Tibial nerve (tissue), 4 donors: ENCODE data around the gene DIAPH1. TPM values are rescaled to one million over a fixed set of nuclear protein-coding genes. Genes with fewer than 3 reads are reported as not detected.
A peak's percentile ranks its signal among the peaks of the same experiment; 100 is the strongest.

ENCODE experiments used
- DNase-seq, 2 donors: peaks; one replicate each; pipeline ENCODE4 v3.0.0-alpha.2; 2019; ENCODE audit warnings: low spot score in 2 of 2
- H3K27ac ChIP-seq, 4 donors: fragments of 200-600 bp; sonication (generic) in 3 of 4; one replicate each; pipeline ENCODE4 v1.5.1; 2017 to 2019; ENCODE audit warnings: mild to moderate bottlenecking in 1 of 4
- H3K27me3 ChIP-seq, 2 donors: fragments of 200-600 bp; sonication (generic) in 1 of 2; one replicate each; pipeline versions ENCODE4 v1.5.1 to v1.6.0; 2017 to 2019
- H3K36me3 ChIP-seq, 3 donors: fragments of 200-600 bp; sonication (generic); one replicate each; pipeline ENCODE4 v1.5.1; 2018 to 2019
- H3K4me1 ChIP-seq, 4 donors: fragments of 200-600 bp; sonication (generic) in 3 of 4; one replicate each; pipeline ENCODE4 v1.5.1; 2017 to 2019
- H3K4me3 ChIP-seq, 4 donors: fragments of 200-600 bp; sonication (generic) in 3 of 4; one replicate each; pipeline ENCODE4 v1.5.1; 2017 to 2019; ENCODE audit warnings: mild to moderate bottlenecking in 1 of 4, moderate library complexity in 1 of 4
- H3K9me3 ChIP-seq, 4 donors: fragments of 200-600 bp; sonication (generic) in 3 of 4; one replicate each; pipeline ENCODE4 v1.5.1; 2017 to 2019
- EP300 ChIP-seq, 2 donors: sonication (generic); formaldehyde crosslinking; IDR thresholded peaks; one replicate each; pipeline ENCODE4 v1.6.1; 2017; ENCODE audit warnings: antibody characterized with exemption in 2 of 2, mild to moderate bottlenecking in 1 of 2
- POLR2A ChIP-seq, 2 donors: fragments of 450-650 bp; IDR thresholded peaks; one replicate each; pipeline ENCODE4 v1.6.1; 2017; ENCODE audit warnings: antibody characterized with exemption in 2 of 2, mild to moderate bottlenecking in 2 of 2, moderate library complexity in 2 of 2
- WGBS, 2 donors: methylation state at CpG; one replicate each; pipeline ENCODE4 v1.1.5; 2018; 5-methylcytosine and 5-hydroxymethylcytosine counted together
- total RNA-seq, 4 donors: library from RNA; depleted of rRNA; stranded (reverse); fragments of >200 nt; gene quantifications; one replicate each; pipeline ENCODE4 v1.1.0, GENCODE V29; 2016
- TF ChIP-seq, protein P1 (sequence below), 5 experiments: fragments of 200-600 bp in 3 of 5; fragments of 450-650 bp in 2 of 5; sonication (generic) in 3 of 5; IDR thresholded peaks; one replicate each; pipeline ENCODE4 v1.5.1; 2016 to 2019; ENCODE audit warnings: antibody characterized with exemption in 5 of 5, mild to moderate bottlenecking in 3 of 5, moderate library complexity in 2 of 5

Gene DIAPH1
- total RNA-seq, 4 donors from 2014 or later: 59.4 to 102 (median 64.0) TPM

DNA sequence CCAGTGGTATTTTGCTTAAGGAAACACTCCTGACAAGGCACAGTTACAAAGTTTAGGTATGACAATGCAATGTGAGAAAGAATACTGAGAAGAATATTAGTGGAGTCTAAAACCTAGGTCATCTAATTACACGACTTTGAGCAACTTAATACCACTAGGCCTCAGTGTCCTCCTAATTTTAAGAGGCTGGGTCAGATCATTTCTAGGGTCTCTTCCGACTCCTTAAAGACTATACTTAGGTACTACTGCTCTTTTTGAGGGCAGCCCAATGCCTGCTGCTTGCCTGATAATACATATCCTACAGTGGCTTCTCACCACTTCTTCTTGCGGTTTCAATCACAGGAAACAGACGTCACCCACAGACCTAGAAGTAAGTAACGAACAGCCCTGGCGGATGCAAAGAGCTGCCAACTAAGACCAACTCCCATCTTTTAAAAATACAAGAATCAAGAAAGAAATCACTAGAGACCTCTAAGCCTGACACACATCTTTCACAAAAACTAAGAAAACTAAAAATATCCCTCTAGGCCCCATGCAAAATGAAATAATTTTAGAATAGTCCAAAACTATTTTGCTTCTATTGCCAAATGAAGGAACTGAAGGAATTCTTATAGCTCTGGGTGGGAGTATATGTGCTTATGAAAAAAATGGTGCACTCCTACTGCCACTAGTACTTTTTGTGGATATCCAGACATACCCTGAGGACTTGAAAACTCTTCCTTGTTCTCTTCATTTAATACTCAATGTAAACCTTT, 13.1 kb downstream of the DIAPH1 start:
- TF ChIP-seq EP300 (IDR thresholded peaks at IDR 0.05) (peak in 1 of 2 donors; percentile 66), POLR2A (IDR thresholded peaks at IDR 0.05) (no peak)
- H3K4me3 ChIP-seq: no peak overlapping the region
- peak in 1 of 2 donors; percentile 64 for DNase-seq
- H3K36me3 ChIP-seq: no peaks in the 10 kb centered on the region
- H3K27ac ChIP-seq: peak overlapping the region; percentile 23 to 81 (median 62)
- 60 to 65% methylated on average over 6 of the region's 6 CpGs for WGBS, 2 donors
- H3K27me3 ChIP-seq: no peaks in the 10 kb centered on the region
- peaks cover 0 to 38% (median 22%) of the 10 kb centered on the region in 4 donors for H3K4me1 ChIP-seq
- no peaks in the 10 kb centered on the region for H3K9me3 ChIP-seq

DNA sequence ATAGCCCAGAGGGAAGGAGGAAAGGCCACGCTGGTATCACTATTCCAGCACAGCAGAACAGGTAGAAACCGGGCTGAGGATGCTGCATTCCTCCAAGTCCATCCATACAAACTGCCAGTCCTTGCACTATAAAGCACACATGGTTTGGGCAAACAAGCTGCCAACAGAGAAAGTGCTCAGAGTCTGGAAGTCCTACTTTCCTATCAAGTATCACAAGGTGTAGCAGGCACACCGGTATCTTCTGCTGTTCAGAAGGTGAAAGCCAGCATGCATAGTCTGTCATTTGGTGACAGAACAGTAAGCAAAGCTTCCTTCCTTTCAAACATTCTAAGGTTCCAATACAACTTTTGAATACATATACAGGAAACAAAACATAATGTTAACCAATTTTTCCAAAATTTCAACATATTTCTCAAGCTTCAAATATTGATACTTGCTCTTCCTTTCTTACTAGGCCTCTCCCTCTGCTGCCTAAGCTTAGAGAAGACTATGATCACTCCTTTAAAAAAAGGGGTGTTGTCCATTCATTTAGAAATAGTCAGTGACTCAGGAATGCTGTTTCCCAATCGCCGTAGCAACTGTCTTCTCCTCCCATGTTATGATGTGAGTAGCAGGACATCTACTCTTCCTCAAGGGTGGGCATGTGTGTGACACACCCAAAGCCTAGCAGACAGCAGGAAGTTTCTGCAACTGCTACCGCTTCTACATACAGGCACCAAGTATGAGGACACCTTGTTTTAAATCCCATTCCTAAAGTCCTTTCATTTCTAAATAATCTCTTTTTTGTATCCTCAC, 14.7 kb downstream of the DIAPH1 start:
- Histone ChIP-seq H3K27ac (peak overlapping the region; percentile 23 to 81 (median 60)), H3K4me3 (no peak overlapping the region), H3K27me3 (no peaks in the 10 kb centered on the region), H3K9me3 (no peaks in the 10 kb centered on the region), H3K36me3 (no peaks in the 10 kb centered on the region), H3K4me1 (peaks cover 0 to 38% (median 22%) of the 10 kb centered on the region in 4 donors)
- 52 to 61% methylated on average over 6 of the region's 6 CpGs for WGBS, 2 donors
- no peak for TF ChIP-seq POLR2A (IDR thresholded peaks at IDR 0.05)
- TF ChIP-seq, protein P1, sequence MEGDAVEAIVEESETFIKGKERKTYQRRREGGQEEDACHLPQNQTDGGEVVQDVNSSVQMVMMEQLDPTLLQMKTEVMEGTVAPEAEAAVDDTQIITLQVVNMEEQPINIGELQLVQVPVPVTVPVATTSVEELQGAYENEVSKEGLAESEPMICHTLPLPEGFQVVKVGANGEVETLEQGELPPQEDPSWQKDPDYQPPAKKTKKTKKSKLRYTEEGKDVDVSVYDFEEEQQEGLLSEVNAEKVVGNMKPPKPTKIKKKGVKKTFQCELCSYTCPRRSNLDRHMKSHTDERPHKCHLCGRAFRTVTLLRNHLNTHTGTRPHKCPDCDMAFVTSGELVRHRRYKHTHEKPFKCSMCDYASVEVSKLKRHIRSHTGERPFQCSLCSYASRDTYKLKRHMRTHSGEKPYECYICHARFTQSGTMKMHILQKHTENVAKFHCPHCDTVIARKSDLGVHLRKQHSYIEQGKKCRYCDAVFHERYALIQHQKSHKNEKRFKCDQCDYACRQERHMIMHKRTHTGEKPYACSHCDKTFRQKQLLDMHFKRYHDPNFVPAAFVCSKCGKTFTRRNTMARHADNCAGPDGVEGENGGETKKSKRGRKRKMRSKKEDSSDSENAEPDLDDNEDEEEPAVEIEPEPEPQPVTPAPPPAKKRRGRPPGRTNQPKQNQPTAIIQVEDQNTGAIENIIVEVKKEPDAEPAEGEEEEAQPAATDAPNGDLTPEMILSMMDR (IDR thresholded peaks at IDR 0.05): peak in 1 of 5 experiments; percentile 8
- peak in 1 of 2 donors; percentile 92 for TF ChIP-seq EP300 (IDR thresholded peaks at IDR 0.05)
- peak; percentile 52 to 77 for DNase-seq

DNA sequence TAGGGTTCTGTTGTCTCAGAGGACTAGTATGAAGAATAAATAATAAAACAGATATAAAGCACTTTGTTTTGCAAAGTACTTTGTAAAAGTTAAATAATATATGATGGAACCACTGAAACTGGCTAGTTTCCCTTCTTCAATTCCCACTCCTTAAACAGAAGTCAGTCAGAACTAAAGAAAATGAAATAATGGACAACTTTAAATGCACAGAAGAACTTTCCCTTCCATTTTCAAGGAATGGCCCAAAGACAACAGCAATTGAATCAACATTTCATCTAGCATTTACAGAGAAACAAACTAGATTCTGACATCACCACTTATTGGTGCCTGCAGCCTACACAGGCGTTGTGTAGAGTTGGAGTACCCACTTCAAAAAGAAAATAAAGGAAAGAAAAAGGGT, 16.2 kb downstream of the DIAPH1 start:
- WGBS, 2 donors: 84 to 91% methylated on average over 1 of the region's 1 CpG
- peaks cover 0 to 4% (median 0%) of the 10 kb centered on the region in 3 donors for H3K36me3 ChIP-seq
- H3K27ac ChIP-seq: peak overlapping the region in 2 of 4 donors; percentile 76 to 81
- no peak for DNase-seq
- no peaks in the 10 kb centered on the region for H3K27me3 ChIP-seq
- TF ChIP-seq, protein P1 (IDR thresholded peaks at IDR 0.05): no peak
- TF ChIP-seq POLR2A (IDR thresholded peaks at IDR 0.05) (no peak), EP300 (IDR thresholded peaks at IDR 0.05) (no peak)
- H3K9me3 ChIP-seq: peaks cover 0 to 3% (median 0%) of the 10 kb centered on the region in 4 donors
- peaks cover 0 to 38% (median 20%) of the 10 kb centered on the region in 4 donors for H3K4me1 ChIP-seq
- no peak overlapping the region for H3K4me3 ChIP-seq

DNA sequence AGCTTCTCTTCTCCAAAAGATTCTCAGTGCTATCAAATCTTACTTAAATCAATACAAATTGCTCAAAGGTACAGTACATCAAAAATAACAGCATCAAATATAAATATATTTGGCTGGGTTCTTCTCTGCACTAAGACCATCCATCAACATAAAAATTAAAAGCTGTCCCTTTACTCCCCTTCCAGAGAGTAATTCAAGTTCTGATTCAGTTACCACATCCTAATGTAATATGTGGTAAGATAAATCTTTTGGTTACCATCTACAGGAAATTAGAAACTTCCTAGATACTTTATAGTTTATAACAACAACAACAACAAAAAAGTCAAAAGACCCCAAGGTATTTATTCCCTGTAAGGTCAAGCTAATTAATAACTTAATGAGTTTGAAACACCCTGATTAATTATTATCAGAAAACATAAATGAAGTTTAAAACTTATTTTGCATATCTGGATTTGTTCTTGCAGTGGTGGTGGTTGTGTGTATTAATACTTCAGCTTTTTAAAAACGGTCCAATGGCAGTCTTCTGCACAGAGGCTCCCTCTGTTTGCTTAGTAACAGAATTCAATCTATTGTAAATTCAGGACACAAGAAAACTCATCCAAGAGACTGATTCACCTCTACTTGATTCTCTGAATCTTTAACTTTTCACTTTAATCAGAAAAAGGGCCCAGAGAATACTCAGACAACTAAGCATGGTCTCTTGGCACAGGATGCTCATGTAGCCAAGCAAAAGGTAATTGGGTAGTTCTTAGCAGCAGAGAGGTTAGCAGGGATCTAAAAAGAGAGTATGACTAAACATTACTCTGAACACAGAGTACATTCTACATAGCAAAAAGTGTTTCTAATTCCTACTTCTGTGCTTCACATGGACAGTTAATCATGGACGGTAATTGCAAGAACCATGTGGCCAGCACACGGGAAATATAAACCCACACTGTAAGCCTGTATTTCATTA, 20.1 kb downstream of the DIAPH1 start:
- no peak for TF ChIP-seq EP300 (IDR thresholded peaks at IDR 0.05)
- no peak for TF ChIP-seq POLR2A (IDR thresholded peaks at IDR 0.05)
- TF ChIP-seq, protein P1 (IDR thresholded peaks at IDR 0.05): no peak
- no peaks in the 10 kb centered on the region for H3K27me3 ChIP-seq
- DNase-seq: no peak
- H3K36me3 ChIP-seq: peaks cover 0 to 16% (median 0%) of the 10 kb centered on the region in 3 donors
- H3K4me1 ChIP-seq: peaks cover 0 to 6% (median 1%) of the 10 kb centered on the region in 4 donors
- no peak overlapping the region for H3K4me3 ChIP-seq
- H3K9me3 ChIP-seq: peaks cover 0 to 9% (median 0%) of the 10 kb centered on the region in 4 donors
- 59 to 65% methylated on average over 3 of the region's 3 CpGs for WGBS, 2 donors
- no peak overlapping the region for H3K27ac ChIP-seq

DNA sequence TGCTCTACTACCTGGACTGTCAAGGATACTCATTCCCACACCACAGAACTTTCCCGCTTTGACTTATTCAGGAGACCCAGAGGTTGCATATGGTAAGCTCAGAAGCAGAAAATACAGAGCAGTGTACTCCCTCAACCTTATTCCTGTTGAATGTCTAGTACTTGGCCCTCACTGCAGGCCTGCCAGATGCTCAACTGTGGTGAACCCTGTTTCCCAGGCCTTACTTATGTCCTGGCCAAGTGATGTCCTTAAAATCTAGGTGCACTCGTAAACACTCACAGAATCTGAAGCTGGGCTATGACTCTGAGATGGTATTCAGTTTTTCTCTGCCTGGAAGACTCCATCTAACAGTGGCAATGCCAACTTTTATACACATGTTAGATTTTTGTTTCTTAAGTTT, 21.0 kb downstream of the DIAPH1 start:
- Histone ChIP-seq H3K4me1 (no peaks in the 10 kb centered on the region), H3K4me3 (no peak overlapping the region), H3K9me3 (peaks cover 0 to 9% (median 0%) of the 10 kb centered on the region in 4 donors), H3K27me3 (no peaks in the 10 kb centered on the region), H3K27ac (no peak overlapping the region), H3K36me3 (peaks cover 0 to 24% (median 0%) of the 10 kb centered on the region in 3 donors)
- TF ChIP-seq EP300 (IDR thresholded peaks at IDR 0.05) (no peak), POLR2A (IDR thresholded peaks at IDR 0.05) (no peak)
- TF ChIP-seq, protein P1 (IDR thresholded peaks at IDR 0.05): no peak
- no peak for DNase-seq
- WGBS, 2 donors: 96 to 97% methylated on average over 2 of the region's 2 CpGs
